GM13977 (cell line): ENCODE data around the gene QRICH2.

Experiments
- DNase-seq: peaks from one replicate; pipeline ENCODE4 v3.0.0; 2012; ENCODE audit warnings: low spot score
- CTCF ChIP-seq: IDR thresholded peaks from 2 replicates; pipeline ENCODE4 v1.5.1; 2012; ENCODE audit warnings: mild to moderate bottlenecking, control low read depth; ENCODE audit not compliant: insufficient read depth; ENCODE audit errors: extremely low read depth, missing control alignments
- in situ Hi-C: fragments of 300-500 bp; cut with MboI; formaldehyde crosslinking; loops from one replicate; pipeline ENCODE4 v1.12.0; 2022; ENCODE audit warnings: low sequenced_read_pairs, low pct_unique_long_range_greater_than_20kb, mixed read lengths, inconsistent platforms; ENCODE audit not compliant: unreplicated experiment

Gene QRICH2

GRCh38 chr17:76267051-76267576 is 41.0 kb downstream of the QRICH2 start:
- DNase-seq: no peak
- in situ Hi-C loops: no loop called here
- no peak for TF ChIP-seq CTCF

GRCh38 chr17:76266244-76266938 is 41.7 kb downstream of the QRICH2 start:
- no peak for DNase-seq
- no peak for TF ChIP-seq CTCF
- in situ Hi-C loops: no loop called here

GRCh38 chr17:76265624-76266243 is 42.3 kb downstream of the QRICH2 start:
- DNase-seq: no peak
- in situ Hi-C loops: no loop called here
- TF ChIP-seq CTCF: no peak

GRCh38 chr17:76264755-76265623 is 43.1 kb downstream of the QRICH2 start, which contains the start of gene UBALD2:
UBALD2 (plus strand) TSS chr17:76265348; CDS start chr17:76265506, 158 bp downstream.
- no peak for TF ChIP-seq CTCF
- DNase-seq: peak; percentile 98
- in situ Hi-C loops: loop anchor here (5.0 kb wide), 1 partner anchor 78 kb away; no protein-coding TSS in a partner anchor

GRCh38 chr17:76264425-76264754 is 43.7 kb downstream of the QRICH2 start:
- no peak for DNase-seq
- TF ChIP-seq CTCF: no peak
- in situ Hi-C loops: loop anchor here (5.0 kb wide), 1 partner anchor 77 kb away; no protein-coding TSS in a partner anchor

- in situ Hi-C loops: loop anchor here (5.0 kb wide), 1 partner anchor 77 kb away; no protein-coding TSS in a partner anchor
- TF ChIP-seq CTCF: no peak
- no peak for DNase-seq
These were observed 44.2 kb downstream of the QRICH2 start for GRCh38 chr17:76263896-76264295.
